Choroid plexus epithelial cell (primary cell): ENCODE data around the gene TAF9B.

Source experiments
- DNase-seq: peaks from one replicate; pipeline ENCODE4 v3.0.0-alpha.2; 2010; ENCODE audit warnings: low read depth
- H3K4me3 ChIP-seq: 2 replicates; pipeline ENCODE4 v1.5.1; 2011; ENCODE audit warnings: low read depth, mild to moderate bottlenecking, control low read depth, low read length, moderate library complexity
- CTCF ChIP-seq: conservative IDR thresholded peaks from 2 replicates; pipeline ENCODE4 v1.5.1; 2011; ENCODE audit warnings: low read depth, mild to moderate bottlenecking, control low read depth, inconsistent platforms, low read length, moderate library complexity

Gene TAF9B

GRCh38 chrX:78109458-78109857 lies 30.0 kb downstream of the TAF9B start:
- H3K4me3 ChIP-seq, result no peak overlapping the region
- no peak for TF ChIP-seq CTCF
- DNase-seq, result no peak

- no peak overlapping the region for H3K4me3 ChIP-seq
- no peak for DNase-seq
- no peak for TF ChIP-seq CTCF
Observed at GRCh38 chrX:78106651-78106986, 32.8 kb downstream of the TAF9B start.

GRCh38 chrX:78105944-78106650 lies 33.4 kb downstream of the TAF9B start:
- TF ChIP-seq CTCF, result no peak
- peak overlapping the region; percentile 82 for H3K4me3 ChIP-seq
- DNase-seq, result no peak

- peak overlapping the region; percentile 82 for H3K4me3 ChIP-seq
- TF ChIP-seq CTCF, result no peak
- peak; percentile 59 for DNase-seq
Observed at GRCh38 chrX:78104447-78105176, 34.8 kb downstream of the TAF9B start.

GRCh38 chrX:78103623-78104446 lies 35.6 kb downstream of the TAF9B start, which contains the start of gene PGK1:
PGK1 (plus strand) TSS chrX:78104248; CDS start chrX:78104341, 93 bp downstream.
- H3K4me3 ChIP-seq, result peak within 1 kb of the TSS; percentile 82
- TF ChIP-seq CTCF, result no peak
- DNase-seq, result peak; percentile 98

GRCh38 chrX:78103001-78103622 lies 36.3 kb downstream of the TAF9B start:
- peak overlapping the region; percentile 59 for H3K4me3 ChIP-seq
- no peak for DNase-seq
- no peak for TF ChIP-seq CTCF
